Tibial nerve (tissue), 4 donors: Measurements from ENCODE around the gene CD55. TPM values are rescaled to one million over a fixed set of nuclear protein-coding genes. Genes with fewer than 3 reads are reported as not detected.

Source experiments
- DNase-seq, 2 donors: peaks; one replicate each; pipeline ENCODE4 v3.0.0-alpha.2; 2019; ENCODE audit warnings: low spot score in 2 of 2
- H3K27ac ChIP-seq, 4 donors: fragments of 200-600 bp; sonication (generic) in 3 of 4; one replicate each; pipeline ENCODE4 v1.5.1; 2017 to 2019; ENCODE audit warnings: mild to moderate bottlenecking in 1 of 4
- H3K27me3 ChIP-seq, 2 donors: fragments of 200-600 bp; sonication (generic) in 1 of 2; one replicate each; pipeline versions ENCODE4 v1.5.1 to v1.6.0; 2017 to 2019
- H3K36me3 ChIP-seq, 3 donors: fragments of 200-600 bp; sonication (generic); one replicate each; pipeline ENCODE4 v1.5.1; 2018 to 2019
- H3K4me1 ChIP-seq, 4 donors: fragments of 200-600 bp; sonication (generic) in 3 of 4; one replicate each; pipeline ENCODE4 v1.5.1; 2017 to 2019
- H3K4me3 ChIP-seq, 4 donors: fragments of 200-600 bp; sonication (generic) in 3 of 4; one replicate each; pipeline ENCODE4 v1.5.1; 2017 to 2019; ENCODE audit warnings: mild to moderate bottlenecking in 1 of 4, moderate library complexity in 1 of 4
- H3K9me3 ChIP-seq, 4 donors: fragments of 200-600 bp; sonication (generic) in 3 of 4; one replicate each; pipeline ENCODE4 v1.5.1; 2017 to 2019
- CTCF ChIP-seq, 5 experiments: fragments of 200-600 bp in 3 of 5; fragments of 450-650 bp in 2 of 5; sonication (generic) in 3 of 5; IDR thresholded peaks; one replicate each; pipeline ENCODE4 v1.5.1; 2016 to 2019; ENCODE audit warnings: antibody characterized with exemption in 5 of 5, mild to moderate bottlenecking in 3 of 5, moderate library complexity in 2 of 5
- EP300 ChIP-seq, 2 donors: sonication (generic); formaldehyde crosslinking; IDR thresholded peaks; one replicate each; pipeline ENCODE4 v1.6.1; 2017; ENCODE audit warnings: antibody characterized with exemption in 2 of 2, mild to moderate bottlenecking in 1 of 2
- POLR2A ChIP-seq, 2 donors: fragments of 450-650 bp; IDR thresholded peaks; one replicate each; pipeline ENCODE4 v1.6.1; 2017; ENCODE audit warnings: antibody characterized with exemption in 2 of 2, mild to moderate bottlenecking in 2 of 2, moderate library complexity in 2 of 2
- WGBS, 2 donors: methylation state at CpG; one replicate each; pipeline ENCODE4 v1.1.5; 2018; 5-methylcytosine and 5-hydroxymethylcytosine counted together
- total RNA-seq, 4 donors: library from RNA; depleted of rRNA; stranded (reverse); fragments of >200 nt; gene quantifications; one replicate each; pipeline ENCODE4 v1.1.0, GENCODE V29; 2016

CD55 gene
- total RNA-seq, 4 donors from 2014 or later = 60.8 to 94.2 (median 89.6) TPM

- WGBS, 2 donors = 75 to 91% methylated on average over 3 of the region's 3 CpGs
Observed at GRCh38 chr1:207311888-207312603, 9.4 kb upstream of the CD55 start.

GRCh38 chr1:207312604-207312920 is 8.9 kb upstream of the CD55 start:
- DNase-seq = no peak
- TF ChIP-seq POLR2A (IDR thresholded peaks at IDR 0.05) (no peak), EP300 (IDR thresholded peaks at IDR 0.05) (no peak), CTCF (IDR thresholded peaks at IDR 0.05) (no peak)
- 86 to 88% methylated on average over 1 of the region's 1 CpG for WGBS, 2 donors
- H3K4me3 ChIP-seq = no peak overlapping the region
- H3K27me3 ChIP-seq = no peaks in the 10 kb centered on the region
- no peaks in the 10 kb centered on the region for H3K9me3 ChIP-seq
- no peaks in the 10 kb centered on the region for H3K36me3 ChIP-seq
- H3K4me1 ChIP-seq = peaks cover 0 to 15% (median 6%) of the 10 kb centered on the region in 4 donors
- no peak overlapping the region for H3K27ac ChIP-seq

More at GRCh38 chr1:207311888-207312603, 9.4 kb upstream of the CD55 start:
- H3K4me1 ChIP-seq = peaks cover 0 to 15% (median 4%) of the 10 kb centered on the region in 4 donors
- no peak for TF ChIP-seq POLR2A (IDR thresholded peaks at IDR 0.05)
- no peak for TF ChIP-seq EP300 (IDR thresholded peaks at IDR 0.05)
- TF ChIP-seq CTCF (IDR thresholded peaks at IDR 0.05) = no peak
- H3K27ac ChIP-seq = no peak overlapping the region
- DNase-seq = no peak
- H3K36me3 ChIP-seq = no peaks in the 10 kb centered on the region
- H3K27me3 ChIP-seq = no peaks in the 10 kb centered on the region
- H3K4me3 ChIP-seq = no peak overlapping the region
- H3K9me3 ChIP-seq = no peaks in the 10 kb centered on the region

- H3K27ac ChIP-seq = no peak overlapping the region
- H3K4me1 ChIP-seq = peaks cover 0 to 17% (median 6%) of the 10 kb centered on the region in 4 donors
- H3K36me3 ChIP-seq = no peaks in the 10 kb centered on the region
- TF ChIP-seq EP300 (IDR thresholded peaks at IDR 0.05) = no peak
- TF ChIP-seq POLR2A (IDR thresholded peaks at IDR 0.05) = no peak
- no peak for TF ChIP-seq CTCF (IDR thresholded peaks at IDR 0.05)
- DNase-seq = no peak
- H3K9me3 ChIP-seq = no peaks in the 10 kb centered on the region
- H3K4me3 ChIP-seq = no peak overlapping the region
- no peaks in the 10 kb centered on the region for H3K27me3 ChIP-seq
Observed at GRCh38 chr1:207313131-207313530, 8.3 kb upstream of the CD55 start.

- Histone ChIP-seq H3K4me1 (peaks cover 0 to 19% (median 3%) of the 10 kb centered on the region in 4 donors), H3K36me3 (no peaks in the 10 kb centered on the region), H3K27ac (no peak overlapping the region), H3K27me3 (no peaks in the 10 kb centered on the region), H3K4me3 (no peak overlapping the region), H3K9me3 (no peaks in the 10 kb centered on the region)
- no peak for DNase-seq
- TF ChIP-seq EP300 (IDR thresholded peaks at IDR 0.05) (no peak), POLR2A (IDR thresholded peaks at IDR 0.05) (no peak), CTCF (IDR thresholded peaks at IDR 0.05) (no peak)
Observed at GRCh38 chr1:207314816-207315215, 6.7 kb upstream of the CD55 start.

GRCh38 chr1:207315435-207315834 is 6.0 kb upstream of the CD55 start:
- 89 to 94% methylated on average over 3 of the region's 3 CpGs for WGBS, 2 donors
- Histone ChIP-seq H3K27me3 (no peaks in the 10 kb centered on the region), H3K36me3 (no peaks in the 10 kb centered on the region), H3K4me3 (no peak overlapping the region), H3K27ac (no peak overlapping the region), H3K9me3 (no peaks in the 10 kb centered on the region), H3K4me1 (peaks cover 0 to 13% (median 3%) of the 10 kb centered on the region in 4 donors)
- TF ChIP-seq EP300 (IDR thresholded peaks at IDR 0.05) (no peak), POLR2A (IDR thresholded peaks at IDR 0.05) (no peak), CTCF (IDR thresholded peaks at IDR 0.05) (no peak)
- no peak for DNase-seq
